ENCODE measurements around the gene ATXN10. TPM values are rescaled to one million over a fixed set of nuclear protein-coding genes. Genes with fewer than 3 reads are reported as not detected.
"Not testable (repeated sequence)": the region's sequence is repeated elsewhere in the genome, so short reads cannot be mapped to it uniquely, and the experiment has no call there.

The ATXN10 gene
- total RNA-seq, 1 donor from 2014 or later, result 53.2 TPM

- DNase-seq (ENCODE audit: low read depth in 2 of 2), result peak in 1 of 2 donors; percentile 55
Measured at GRCh38 chr22:45678961-45679912, 7.6 kb downstream of the ATXN10 start.

GRCh38 chr22:45680932-45681700 is 9.5 kb downstream of the ATXN10 start:
- peak in 1 of 2 donors; percentile 30 for DNase-seq (ENCODE audit: low read depth in 2 of 2)

- DNase-seq (ENCODE audit: low read depth in 2 of 2), result no peak
Measured at GRCh38 chr22:45682064-45682463, 10.4 kb downstream of the ATXN10 start.

GRCh38 chr22:45682773-45683172 is 11.1 kb downstream of the ATXN10 start:
- not testable (repeated sequence) for DNase-seq (ENCODE audit: low read depth in 2 of 2)

GRCh38 chr22:45683248-45683647 is 11.6 kb downstream of the ATXN10 start:
- DNase-seq (ENCODE audit: low read depth in 2 of 2), result no peak

GRCh38 chr22:45683680-45684079 is 12.0 kb downstream of the ATXN10 start:
- DNase-seq (ENCODE audit: low read depth in 2 of 2), result no peak

- DNase-seq (ENCODE audit: low read depth in 2 of 2), result no peak
Measured at GRCh38 chr22:45684169-45684568, 12.5 kb downstream of the ATXN10 start.

- no peak for DNase-seq (ENCODE audit: low read depth in 2 of 2)
Measured at GRCh38 chr22:45684752-45685574, 13.3 kb downstream of the ATXN10 start.

- no peak for DNase-seq (ENCODE audit: low read depth in 2 of 2)
Measured at GRCh38 chr22:45686004-45686403, 14.4 kb downstream of the ATXN10 start.

- DNase-seq (ENCODE audit: low read depth in 2 of 2), result no peak
Measured at GRCh38 chr22:45686836-45687235, 15.2 kb downstream of the ATXN10 start.

- DNase-seq (ENCODE audit: low read depth in 2 of 2), result no peak
Measured at GRCh38 chr22:45688600-45689080, 17.0 kb downstream of the ATXN10 start.

GRCh38 chr22:45689211-45689610 is 17.6 kb downstream of the ATXN10 start:
- no peak for DNase-seq (ENCODE audit: low read depth in 2 of 2)

- no peak for DNase-seq (ENCODE audit: low read depth in 2 of 2)
Measured at GRCh38 chr22:45690008-45690407, 18.4 kb downstream of the ATXN10 start.

GRCh38 chr22:45692549-45692948 is 20.9 kb downstream of the ATXN10 start:
- DNase-seq (ENCODE audit: low read depth in 2 of 2), result peak; percentile 49 to 67

GRCh38 chr22:45693835-45694234 is 22.2 kb downstream of the ATXN10 start:
- DNase-seq (ENCODE audit: low read depth in 2 of 2), result no peak

- no peak for DNase-seq (ENCODE audit: low read depth in 2 of 2)
Measured at GRCh38 chr22:45696227-45696626, 24.6 kb downstream of the ATXN10 start.

GRCh38 chr22:45698094-45698493 is 26.5 kb downstream of the ATXN10 start:
- no peak for DNase-seq (ENCODE audit: low read depth in 2 of 2)

- DNase-seq (ENCODE audit: low read depth in 2 of 2), result no peak
Measured at GRCh38 chr22:45702981-45703380, 31.3 kb downstream of the ATXN10 start.

- DNase-seq (ENCODE audit: low read depth in 2 of 2), result no peak
Measured at GRCh38 chr22:45703758-45704157, 32.1 kb downstream of the ATXN10 start.

- DNase-seq (ENCODE audit: low read depth in 2 of 2), result no peak
Measured at GRCh38 chr22:45704648-45705047, 33.0 kb downstream of the ATXN10 start.

- no peak for DNase-seq (ENCODE audit: low read depth in 2 of 2)
Measured at GRCh38 chr22:45707605-45708004, 36.0 kb downstream of the ATXN10 start.
